H1 (cell line): ENCODE measurements around the gene ZNF830. TPM values are rescaled to one million over a fixed set of nuclear protein-coding genes. Genes with fewer than 3 reads are reported as not detected.

Experiments
- CHD7 ChIP-seq: fragments of 300-600 bp; sonication (generic); IDR thresholded peaks from 2 replicates; pipeline ENCODE4 v1.7.1; 2012; ENCODE audit warnings: low read length, moderate library complexity, mild to moderate bottlenecking, inconsistent platforms; ENCODE audit not compliant: insufficient replicate concordance
- JUN ChIP-seq: IDR thresholded peaks from 2 replicates; pipeline ENCODE4 v1.6.1; 2011; ENCODE audit warnings: low read depth, mild to moderate bottlenecking, improper control_type of control experiment, low read length
- KDM4A ChIP-seq: IDR thresholded peaks from one replicate; pipeline ENCODE4 v1.7.1; 2012; ENCODE audit warnings: low read depth, mild to moderate bottlenecking, moderate library complexity, low read length, inconsistent platforms; ENCODE audit not compliant: severe bottlenecking
- polyA plus RNA-seq, 7 experiments: library from polyadenylated mRNA; depleted of rRNA in 3 of 7; stranded (reverse) in 5 of 7; unstranded in 2 of 7; fragments of >200 nt in 5 of 7; fragments of 200-250 nt in 2 of 7; gene quantifications; 1 replicate in 5 of 7; 2 replicates in 1 of 7; 4 replicates in 1 of 7; pipeline versions ENCODE4 v1.2.1 to v1.2.3, GENCODE V29; 2011 to 2013; ENCODE audit warnings: missing spikeins in 2 of 7, mixed read lengths in 2 of 7
- total RNA-seq: library from RNA; stranded (reverse); fragmentation: NEBNext Ultra II Directional; extraction: Animal tissue kit (Norgen Biotek cat#: 25700); gene quantifications from 2 replicates; pipeline ENCODE4 v1.2.1, GENCODE V29; 2021

The ZNF830 gene
- total and polyA plus RNA-seq, 2 of the 8 experiments (the other 6 are each of a cell fraction or from before 2014, with no cell fraction given) = 4.2 to 19.9 TPM

GRCh38 chr17:34988644-34989043, 27.3 kb downstream of the ZNF830 start (continued):
- TF ChIP-seq CHD7 = no peak
- no peak for TF ChIP-seq KDM4A
- TF ChIP-seq JUN = no peak
